Measurements from ENCODE around the gene H3-3A. TPM values are rescaled to one million over a fixed set of nuclear protein-coding genes. Genes with fewer than 3 reads are reported as not detected.

Gene H3-3A
- total and polyA plus RNA-seq, 10 donors = 362 to 1,089 (median 575) TPM

- no peak for TF ChIP-seq CTCF (IDR thresholded peaks at IDR 0.05 in 8 of 11, conservative IDR thresholded peaks at IDR 0.05 in 3 of 11)
- no peak for TF ChIP-seq POLR2AphosphoS5 (IDR thresholded peaks at IDR 0.05)
- TF ChIP-seq POLR2A (IDR thresholded peaks at IDR 0.05) = no peak
- no peaks in the 10 kb centered on the region for H3K36me3 ChIP-seq
- H3K27me3 ChIP-seq (replicated peaks in 1 of 7) = no peaks in the 10 kb centered on the region
- H3K27ac ChIP-seq = no peak overlapping the region
- no peaks in the 10 kb centered on the region for H3K4me1 ChIP-seq
- no peak for DNase-seq
- H3K4me3 ChIP-seq = no peak overlapping the region
- 58 to 68% (median 63%) methylated on average over 3 of the region's 3 CpGs for WGBS, 5 donors
- intact Hi-C loops (cut with DNase I; ENCODE audit: low total_unique reads) = no loop called here
- H3K9me3 ChIP-seq = no peaks in the 10 kb centered on the region
Observed at GRCh38 chr1:226092965-226093364, 30.4 kb downstream of the H3-3A start.

GRCh38 chr1:226093621-226094020, 31.1 kb downstream of the H3-3A start:
- no peaks in the 10 kb centered on the region for H3K36me3 ChIP-seq
- WGBS, 5 donors = 84 to 100% (median 94%) methylated on average over 2 of the region's 2 CpGs
- no peaks in the 10 kb centered on the region for H3K9me3 ChIP-seq
- H3K27me3 ChIP-seq (replicated peaks in 1 of 7) = no peaks in the 10 kb centered on the region
- no peak for DNase-seq
- no peaks in the 10 kb centered on the region for H3K4me1 ChIP-seq
- intact Hi-C loops (cut with DNase I; ENCODE audit: low total_unique reads) = no loop called here
- no peak for TF ChIP-seq CTCF (IDR thresholded peaks at IDR 0.05 in 8 of 11, conservative IDR thresholded peaks at IDR 0.05 in 3 of 11)
- TF ChIP-seq POLR2A (IDR thresholded peaks at IDR 0.05) = no peak
- TF ChIP-seq POLR2AphosphoS5 (IDR thresholded peaks at IDR 0.05) = no peak
- H3K4me3 ChIP-seq = no peak overlapping the region
- H3K27ac ChIP-seq = no peak overlapping the region

- DNase-seq = no peak
- H3K4me3 ChIP-seq = no peak overlapping the region
- no peaks in the 10 kb centered on the region for H3K27me3 ChIP-seq (replicated peaks in 1 of 7)
- H3K9me3 ChIP-seq = no peaks in the 10 kb centered on the region
- no peak for TF ChIP-seq POLR2A (IDR thresholded peaks at IDR 0.05)
- no peak for TF ChIP-seq CTCF (IDR thresholded peaks at IDR 0.05 in 8 of 11, conservative IDR thresholded peaks at IDR 0.05 in 3 of 11)
- no peak for TF ChIP-seq POLR2AphosphoS5 (IDR thresholded peaks at IDR 0.05)
- no peaks in the 10 kb centered on the region for H3K36me3 ChIP-seq
- 50 to 91% (median 50%) methylated on average over 1 of the region's 1 CpG for WGBS, 5 donors
- no peak overlapping the region for H3K27ac ChIP-seq
- intact Hi-C loops (cut with DNase I; ENCODE audit: low total_unique reads) = no loop called here
- H3K4me1 ChIP-seq = no peaks in the 10 kb centered on the region
Observed at GRCh38 chr1:226094451-226094850, 31.9 kb downstream of the H3-3A start.

GRCh38 chr1:226095286-226095685, 32.8 kb downstream of the H3-3A start:
- no peak overlapping the region for H3K27ac ChIP-seq
- H3K4me3 ChIP-seq = no peak overlapping the region
- peaks cover 0 to 7% (median 6%) of the 10 kb centered on the region in 6 donors for H3K4me1 ChIP-seq
- H3K27me3 ChIP-seq (replicated peaks in 1 of 7) = no peaks in the 10 kb centered on the region
- no peaks in the 10 kb centered on the region for H3K36me3 ChIP-seq
- peak; percentile 39 for DNase-seq
- H3K9me3 ChIP-seq = no peaks in the 10 kb centered on the region
- no peak for TF ChIP-seq POLR2AphosphoS5 (IDR thresholded peaks at IDR 0.05)
- TF ChIP-seq POLR2A (IDR thresholded peaks at IDR 0.05) = no peak
- TF ChIP-seq CTCF (IDR thresholded peaks at IDR 0.05 in 8 of 11, conservative IDR thresholded peaks at IDR 0.05 in 3 of 11) = no peak
- WGBS, 5 donors = 71 to 91% (median 88%) methylated on average over 2 of the region's 2 CpGs
- intact Hi-C loops (cut with DNase I; ENCODE audit: low total_unique reads) = no loop called here

Data from spleen (tissue), 11 donors.